ENCODE results near the gene TMEM203. TPM values are rescaled to one million over a fixed set of nuclear protein-coding genes. Genes with fewer than 3 reads are reported as not detected.

The TMEM203 gene
- total and polyA plus RNA-seq, 2 of the 13 experiments (the other 11 are each of a cell fraction or from before 2014, with no cell fraction given), result 23.4 to 36.7 TPM

DNA sequence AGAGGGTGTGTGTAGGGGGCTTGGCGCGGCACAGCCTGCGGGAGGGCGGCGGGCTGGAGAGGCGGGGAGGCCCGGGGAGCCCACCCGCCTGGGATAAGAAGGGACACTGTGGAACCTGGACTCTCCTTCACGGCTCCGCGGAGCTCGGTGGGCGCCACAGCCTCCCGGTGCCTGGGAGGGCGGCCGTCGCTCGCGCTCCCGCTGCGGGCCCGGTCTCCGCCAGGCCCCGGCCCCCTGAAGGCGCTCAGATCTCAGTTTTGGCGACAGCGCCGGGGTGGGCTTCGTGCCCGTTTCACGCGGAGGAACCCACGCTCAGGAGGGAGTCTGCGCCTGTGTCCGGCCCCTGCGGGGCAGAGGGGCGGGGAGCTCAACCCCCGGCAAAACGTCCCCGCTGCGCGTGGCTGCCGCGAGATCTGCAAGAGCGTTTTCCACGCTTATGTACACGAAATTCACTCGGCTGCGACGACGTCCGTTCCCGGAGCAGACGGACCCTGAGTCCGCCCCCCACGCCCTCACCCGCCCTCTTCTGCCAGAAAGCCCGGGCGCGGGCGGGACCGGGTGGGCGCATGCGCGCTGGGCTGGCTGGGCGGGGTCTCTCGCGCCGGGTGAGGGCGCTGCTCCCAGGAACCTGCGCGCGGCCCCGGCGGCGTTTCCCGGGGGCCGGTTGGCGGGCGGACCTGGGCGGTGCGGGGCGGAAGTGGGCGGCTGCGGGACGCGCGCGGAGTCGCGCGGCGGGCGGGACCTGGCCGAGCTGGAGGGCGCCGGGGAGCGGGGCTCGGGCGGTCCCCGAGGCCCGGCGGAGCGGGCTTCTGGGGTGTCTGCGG lies 49.4 kb upstream of the TMEM203 start, which contains the start of gene NELFB (continued):
- TF ChIP-seq, protein P1, sequence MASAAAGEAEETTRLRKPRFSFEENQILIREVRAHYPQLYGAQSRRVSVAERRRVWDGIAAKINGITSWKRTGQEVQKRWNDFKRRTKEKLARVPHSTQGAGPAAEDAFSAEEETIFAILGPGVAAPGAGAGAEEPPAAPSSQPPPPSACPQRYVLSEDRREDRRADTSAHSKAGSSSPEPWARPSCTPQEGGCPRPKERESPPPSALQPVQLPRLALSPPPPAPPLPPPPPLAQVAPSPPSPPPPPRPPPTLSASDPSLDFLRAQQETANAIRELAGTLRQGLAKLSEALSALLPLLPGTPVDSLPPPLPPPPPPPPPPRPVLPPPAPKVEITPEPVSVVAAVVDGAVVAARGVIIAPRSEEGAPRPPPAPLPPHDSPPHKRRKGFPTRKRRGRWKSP (CRISPR knock-in tag; IDR thresholded peaks at IDR 0.05), result 0 out of 2 replicates have a peak, but pooled peaks have one; percentile 58
- TF ChIP-seq, protein P2, sequence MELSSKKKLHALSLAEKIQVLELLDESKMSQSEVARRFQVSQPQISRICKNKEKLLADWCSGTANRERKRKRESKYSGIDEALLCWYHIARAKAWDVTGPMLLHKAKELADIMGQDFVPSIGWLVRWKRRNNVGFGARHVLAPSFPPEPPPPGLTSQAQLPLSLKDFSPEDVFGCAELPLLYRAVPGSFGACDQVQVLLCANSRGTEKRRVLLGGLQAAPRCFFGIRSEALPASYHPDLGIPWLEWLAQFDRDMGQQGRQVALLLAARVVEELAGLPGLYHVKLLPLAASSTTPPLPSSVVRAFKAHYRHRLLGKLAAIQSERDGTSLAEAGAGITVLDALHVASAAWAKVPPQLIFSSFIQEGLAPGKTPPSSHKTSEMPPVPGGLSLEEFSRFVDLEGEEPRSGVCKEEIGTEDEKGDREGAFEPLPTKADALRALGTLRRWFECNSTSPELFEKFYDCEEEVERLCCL (CRISPR knock-in tag; IDR thresholded peaks at IDR 0.05; ENCODE audit: borderline replicate concordance), result no peak
- TF ChIP-seq KLF15 (CRISPR knock-in tag; IDR thresholded peaks at IDR 0.05; ENCODE audit: borderline replicate concordance), result no peak
- TF ChIP-seq MYC (CRISPR knock-in tag; IDR thresholded peaks at IDR 0.05; ENCODE audit: borderline replicate concordance), result peak; percentile 35
- TF ChIP-seq RFX5 (IDR thresholded peaks at IDR 0.05; ENCODE audit: low read depth, low read length), result no peak
- TF ChIP-seq ZNF713 (CRISPR knock-in tag; IDR thresholded peaks at IDR 0.05), result peak; percentile 36; the same call in 1 of the 2 replicates
- TF ChIP-seq, protein P3, sequence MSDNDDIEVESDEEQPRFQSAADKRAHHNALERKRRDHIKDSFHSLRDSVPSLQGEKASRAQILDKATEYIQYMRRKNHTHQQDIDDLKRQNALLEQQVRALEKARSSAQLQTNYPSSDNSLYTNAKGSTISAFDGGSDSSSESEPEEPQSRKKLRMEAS (IDR thresholded peaks at IDR 0.05), result peak; percentile 70; the same call in 1 of the 2 replicates
- TF ChIP-seq ZNF816 (CRISPR knock-in tag; IDR thresholded peaks at IDR 0.05; ENCODE audit: borderline replicate concordance), result no peak
- TF ChIP-seq ZFP90 (CRISPR knock-in tag; IDR thresholded peaks at IDR 0.05; ENCODE audit: borderline replicate concordance), result peak; percentile 53; the same call in 1 of the 2 replicates
- TF ChIP-seq, protein P4, sequence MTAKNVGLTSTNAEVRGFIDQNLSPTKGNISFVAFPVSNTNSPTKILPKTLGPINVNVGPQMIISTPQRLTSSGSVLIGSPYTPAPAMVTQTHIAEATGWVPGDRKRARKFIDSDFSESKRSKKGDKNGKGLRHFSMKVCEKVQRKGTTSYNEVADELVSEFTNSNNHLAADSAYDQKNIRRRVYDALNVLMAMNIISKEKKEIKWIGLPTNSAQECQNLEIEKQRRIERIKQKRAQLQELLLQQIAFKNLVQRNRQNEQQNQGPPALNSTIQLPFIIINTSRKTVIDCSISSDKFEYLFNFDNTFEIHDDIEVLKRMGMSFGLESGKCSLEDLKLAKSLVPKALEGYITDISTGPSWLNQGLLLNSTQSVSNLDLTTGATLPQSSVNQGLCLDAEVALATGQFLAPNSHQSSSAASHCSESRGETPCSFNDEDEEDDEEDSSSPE (CRISPR knock-in tag; IDR thresholded peaks at IDR 0.05), result peak; percentile 76
- no peak; the same call in 1 of the 2 replicates for TF ChIP-seq CHD4 (IDR thresholded peaks at IDR 0.05; ENCODE audit: borderline replicate concordance, low read length)
- TF ChIP-seq, protein P5, sequence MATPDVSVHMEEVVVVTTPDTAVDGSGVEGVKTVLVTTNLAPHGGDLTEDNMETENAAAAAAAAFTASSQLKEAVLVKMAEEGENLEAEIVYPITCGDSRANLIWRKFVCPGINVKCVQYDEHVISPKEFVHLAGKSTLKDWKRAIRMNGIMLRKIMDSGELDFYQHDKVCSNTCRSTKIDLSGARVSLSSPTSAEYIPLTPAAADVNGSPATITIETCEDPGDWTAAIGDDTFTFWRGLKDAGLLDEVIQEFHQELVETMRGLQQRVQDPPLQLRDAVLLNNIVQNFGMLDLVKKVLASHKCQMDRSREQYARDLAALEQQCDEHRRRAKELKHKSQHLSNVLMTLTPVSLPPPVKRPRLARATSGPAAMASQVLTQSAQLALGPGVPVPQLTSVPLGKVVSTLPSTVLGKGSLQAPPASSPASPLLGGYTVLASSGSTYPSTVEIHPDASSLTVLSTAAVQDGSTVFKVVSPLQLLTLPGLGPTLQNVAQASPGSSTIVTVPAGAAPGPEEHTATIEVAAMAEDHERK (CRISPR knock-in tag; IDR thresholded peaks at IDR 0.05; ENCODE audit: low read depth), result no peak
- TF ChIP-seq ZSCAN21 (CRISPR knock-in tag; IDR thresholded peaks at IDR 0.05; ENCODE audit: borderline replicate concordance), result no peak
- TF ChIP-seq ZSCAN31 (CRISPR knock-in tag; IDR thresholded peaks at IDR 0.05; ENCODE audit: low read depth), result no peak
- TF ChIP-seq ZNF607 (CRISPR knock-in tag; IDR thresholded peaks at IDR 0.05; ENCODE audit: borderline replicate concordance), result peak; percentile 21; the same call in 1 of the 2 replicates
- TF ChIP-seq ETV6 (CRISPR knock-in tag; conservative IDR thresholded peaks at IDR 0.05), result no peak
- TF ChIP-seq GTF2F1 (IDR thresholded peaks at IDR 0.05; ENCODE audit: low read length), result no peak
- TF ChIP-seq ZKSCAN5 (CRISPR knock-in tag; IDR thresholded peaks at IDR 0.05), result no peak
- TF ChIP-seq, protein P6, sequence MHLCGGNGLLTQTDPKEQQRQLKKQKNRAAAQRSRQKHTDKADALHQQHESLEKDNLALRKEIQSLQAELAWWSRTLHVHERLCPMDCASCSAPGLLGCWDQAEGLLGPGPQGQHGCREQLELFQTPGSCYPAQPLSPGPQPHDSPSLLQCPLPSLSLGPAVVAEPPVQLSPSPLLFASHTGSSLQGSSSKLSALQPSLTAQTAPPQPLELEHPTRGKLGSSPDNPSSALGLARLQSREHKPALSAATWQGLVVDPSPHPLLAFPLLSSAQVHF (CRISPR knock-in tag; IDR thresholded peaks at IDR 0.05), result 0 out of 2 replicates have a peak, but pooled peaks have one; percentile 45
